Measurements from ENCODE around the gene SLC25A27.
"Not testable (repeated sequence)": the region's sequence is repeated elsewhere in the genome, so short reads cannot be mapped to it uniquely, and the experiment has no call there.

The SLC25A27 gene

GRCh38 chr6:46652603-46653438, at the start of gene SLC25A27, which contains the start of gene CYP39A1:
TSS of gene SLC25A27 (plus strand) at chr6:46652975. CDS start at chr6:46653193, 218 bp downstream.
TSS of gene CYP39A1 (minus strand) at chr6:46652818. CDS start at chr6:46652582, 236 bp downstream.
- peak; percentile 82 for DNase-seq

DNA sequence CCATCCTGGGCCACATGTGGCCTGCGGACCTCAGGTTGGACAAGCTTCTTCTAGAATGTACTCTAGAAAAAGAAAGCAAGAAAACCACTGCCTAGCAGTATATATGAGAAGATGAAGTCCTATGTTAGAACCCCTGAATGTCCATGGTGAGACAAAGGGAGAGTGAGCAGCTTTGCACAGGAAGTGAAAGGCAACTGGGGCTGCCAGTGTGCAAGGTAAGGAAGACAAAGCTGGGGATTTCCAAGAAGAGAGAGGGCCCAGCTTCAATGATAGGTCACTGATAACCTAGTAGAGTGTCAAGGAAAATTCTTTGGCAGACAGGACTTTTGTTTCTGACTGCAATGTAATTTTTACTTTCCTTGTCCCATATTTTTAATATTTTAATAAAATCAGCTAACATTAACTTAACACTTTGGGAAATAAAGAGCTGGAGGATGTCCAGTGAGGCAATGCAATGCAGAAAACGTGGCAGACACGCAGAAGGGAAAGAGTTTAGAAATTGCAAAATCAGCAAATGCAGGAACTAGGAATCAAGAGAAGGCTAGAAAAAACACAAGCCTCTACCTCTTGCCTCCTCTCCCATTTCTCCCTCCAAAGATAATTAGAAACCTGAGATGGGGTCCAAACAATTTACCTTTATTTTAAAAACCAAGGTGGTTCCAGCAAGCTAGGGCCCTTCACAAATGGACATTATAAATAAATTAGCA, 47.5 kb upstream of the SLC25A27 start:
- no peak for DNase-seq

GRCh38 chr6:46606338-46606737, 46.4 kb upstream of the SLC25A27 start:
- DNase-seq = peak; percentile 21

- DNase-seq = no peak
Observed at GRCh38 chr6:46610862-46611553, 41.8 kb upstream of the SLC25A27 start.

DNA sequence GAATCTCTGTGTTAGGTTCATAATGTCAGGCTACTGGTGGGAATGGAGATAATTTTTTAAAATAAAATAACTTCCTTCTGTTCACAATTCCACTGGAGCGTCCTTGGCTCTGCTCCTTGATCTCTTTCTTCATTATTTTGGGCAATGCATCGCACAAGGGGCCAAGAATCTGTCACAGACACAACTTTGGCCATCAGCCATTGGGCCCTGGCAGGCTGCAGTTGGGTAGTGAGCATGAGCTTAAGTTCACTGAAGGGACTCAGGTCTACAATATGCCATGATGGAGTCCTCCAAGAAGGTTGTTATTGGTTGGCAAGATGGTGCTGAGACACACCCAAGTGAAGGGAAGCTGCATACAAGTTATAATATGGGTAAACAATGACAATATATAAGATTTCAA, 40.1 kb upstream of the SLC25A27 start:
- no peak for DNase-seq

- DNase-seq = no peak
Observed at GRCh38 chr6:46618726-46619125, 34.0 kb upstream of the SLC25A27 start.

GRCh38 chr6:46626228-46626909, 26.4 kb upstream of the SLC25A27 start:
- peak; percentile 27 for DNase-seq

DNA sequence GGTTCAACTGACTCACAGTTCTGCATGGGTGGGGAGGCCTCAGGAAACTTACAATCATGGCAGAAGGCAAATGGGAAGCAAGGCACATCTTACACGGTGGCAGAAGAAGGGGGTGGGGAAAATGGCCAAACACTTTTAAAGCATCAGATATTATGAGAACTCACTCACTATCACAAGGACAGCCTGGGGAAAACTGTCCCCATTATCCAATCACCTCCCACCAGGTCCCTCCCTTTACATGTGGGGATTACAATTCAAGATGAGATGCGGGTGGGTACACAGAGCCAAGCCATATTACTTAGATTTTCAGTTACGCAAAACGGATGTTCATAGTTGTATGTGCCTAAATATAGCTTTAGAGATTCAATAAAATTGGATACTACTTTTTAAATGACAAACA, 25.8 kb upstream of the SLC25A27 start:
- DNase-seq = no peak

DNA sequence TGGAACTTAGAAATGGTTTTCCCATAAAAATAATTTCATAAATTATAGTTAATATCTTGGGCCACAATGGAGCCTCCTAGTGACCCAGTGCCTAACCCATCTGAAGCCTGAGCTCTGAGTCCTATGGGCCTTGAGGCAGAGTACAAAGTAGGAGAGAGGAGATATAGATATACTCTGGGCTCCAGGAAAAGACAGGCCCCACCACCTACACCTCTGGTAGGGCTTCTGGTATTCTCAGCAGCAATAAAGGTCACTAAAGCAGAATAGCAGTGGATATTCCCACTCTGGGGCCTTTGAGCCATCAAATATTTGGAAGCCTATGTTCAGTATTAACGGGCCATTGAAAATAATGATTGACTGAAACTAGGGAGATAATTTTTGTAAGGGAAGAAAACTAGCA, 24.3 kb upstream of the SLC25A27 start:
- no peak for DNase-seq

- DNase-seq = no peak
Observed at GRCh38 chr6:46628976-46629375, 23.8 kb upstream of the SLC25A27 start.

- DNase-seq = no peak
Observed at GRCh38 chr6:46629691-46630090, 23.1 kb upstream of the SLC25A27 start.

GRCh38 chr6:46632053-46632452, 20.7 kb upstream of the SLC25A27 start:
- no peak for DNase-seq

DNA sequence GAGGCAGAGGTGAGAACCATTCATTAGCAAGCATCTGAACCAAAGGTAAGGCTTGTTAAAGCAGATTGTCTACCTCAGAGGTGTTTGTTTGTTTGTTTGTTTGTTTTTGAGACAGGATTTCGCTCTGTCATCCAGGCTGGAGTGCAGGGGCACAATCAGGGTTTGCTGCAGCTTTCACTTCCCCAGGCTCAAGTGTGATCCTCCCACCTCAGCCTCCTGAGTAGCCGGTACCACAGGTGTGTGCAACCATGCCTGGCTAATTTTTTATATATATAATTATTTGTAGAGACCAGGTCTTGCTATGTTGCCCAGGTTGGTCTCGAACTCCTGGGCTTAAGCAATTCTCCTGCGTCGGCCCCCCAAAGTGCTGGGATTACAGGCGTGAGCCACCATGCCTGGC, 17.3 kb upstream of the SLC25A27 start:
- no peak for DNase-seq

- no peak for DNase-seq
Observed at GRCh38 chr6:46637145-46637544, 15.6 kb upstream of the SLC25A27 start.

DNA sequence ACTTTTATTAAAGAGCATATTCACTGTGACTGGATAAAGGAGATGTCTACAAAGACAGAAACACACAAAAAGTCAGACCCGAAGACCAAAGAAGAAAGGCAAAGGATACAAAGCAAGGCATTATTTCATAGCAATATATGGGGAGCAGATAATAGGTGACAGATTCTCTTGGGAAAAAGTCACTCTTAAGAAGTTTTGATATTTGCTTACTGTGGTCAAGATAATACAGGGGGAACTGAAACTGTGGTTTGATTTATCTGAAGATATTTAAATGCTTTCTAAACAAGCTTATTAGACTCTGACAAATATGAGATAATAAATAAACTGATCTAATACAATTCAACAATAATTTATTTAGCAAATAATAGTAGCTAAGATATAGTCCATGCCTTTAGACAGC, 14.8 kb upstream of the SLC25A27 start:
- DNase-seq = no peak

GRCh38 chr6:46638650-46639049, 14.1 kb upstream of the SLC25A27 start:
- no peak for DNase-seq

GRCh38 chr6:46642928-46643751, 9.6 kb upstream of the SLC25A27 start:
- DNase-seq = peak; percentile 8

GRCh38 chr6:46645265-46645664, 7.5 kb upstream of the SLC25A27 start:
- no peak for DNase-seq

- DNase-seq = not testable (repeated sequence)
Observed at GRCh38 chr6:46648108-46648507, 4.7 kb upstream of the SLC25A27 start.

DNA sequence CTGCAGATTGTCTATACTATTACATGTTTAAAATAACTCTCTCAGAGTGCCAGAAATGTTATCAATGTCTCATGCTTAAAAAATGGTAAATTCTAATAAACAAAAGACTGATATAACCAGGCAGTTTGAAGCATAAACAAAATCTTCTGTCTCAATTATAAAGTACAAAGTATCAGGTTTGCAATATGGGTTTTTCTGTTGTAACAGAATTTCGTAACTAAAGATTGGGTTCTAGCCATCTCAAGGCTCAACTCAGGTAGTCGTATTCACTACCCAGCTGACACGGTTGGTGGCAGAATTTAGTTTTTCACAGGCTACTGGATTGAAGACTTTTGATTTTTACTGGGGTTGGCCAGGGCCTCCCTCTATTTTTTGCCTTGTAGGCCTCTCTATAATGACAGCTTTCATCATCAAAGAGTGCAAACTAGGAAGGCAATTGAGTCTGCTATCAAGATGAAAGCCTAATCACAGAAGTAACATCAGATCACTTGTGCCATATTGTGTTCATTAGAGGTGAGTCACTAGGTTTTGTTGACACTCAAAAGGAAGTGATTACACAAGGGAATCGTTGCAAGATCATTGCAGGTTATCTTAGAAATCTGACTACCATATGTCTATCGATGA, 3.8 kb upstream of the SLC25A27 start:
- DNase-seq = no peak

GRCh38 chr6:46651006-46651405, 1.8 kb upstream of the SLC25A27 start:
- no peak for DNase-seq

GRCh38 chr6:46651816-46652215, 959 bp upstream of the SLC25A27 start:
- DNase-seq = no peak

Data from kidney glomerular epithelial cell (primary cell).